MM.1S (cell line): ENCODE measurements around the gene C1QL2.

Experiments
- DNase-seq: peaks from one replicate; pipeline ENCODE4 v3.0.0-alpha.2; 2015
- H2AFZ ChIP-seq: fragments of 300-600 bp; sonication (generic); 2 replicates; pipeline ENCODE4 v1.6.0; 2016; ENCODE audit warnings: antibody characterized with exemption, low read length
- H3F3A ChIP-seq: fragments of 300-600 bp; sonication (generic); 2 replicates; pipeline ENCODE4 v1.6.1; 2016; ENCODE audit warnings: mild to moderate bottlenecking, antibody characterized with exemption, low read length, moderate library complexity, mixed read lengths; ENCODE audit not compliant: insufficient read depth
- H3K27ac ChIP-seq: fragments of 300-600 bp; sonication (generic); 2 replicates; pipeline ENCODE4 v1.5.1; 2016; ENCODE audit warnings: mild to moderate bottlenecking, low read length
- H3K27me3 ChIP-seq: fragments of 300-600 bp; sonication (generic); replicated peaks from 2 replicates; pipeline ENCODE4 v1.6.0; 2016; ENCODE audit warnings: low read length; ENCODE audit not compliant: insufficient read depth
- H3K36me3 ChIP-seq: fragments of 300-600 bp; sonication (generic); replicated peaks from 2 replicates; pipeline ENCODE4 v1.6.1; 2016; ENCODE audit warnings: mild to moderate bottlenecking, low read length, mixed read lengths; ENCODE audit not compliant: insufficient read depth
- H3K4me1 ChIP-seq: fragments of 300-600 bp; sonication (generic); 2 replicates; pipeline ENCODE4 v1.6.1; 2016; ENCODE audit warnings: low read length, mixed read lengths
- H3K4me2 ChIP-seq: fragments of 300-600 bp; sonication (generic); 2 replicates; pipeline ENCODE4 v1.6.0; 2016; ENCODE audit warnings: low read depth, low read length
- H3K4me3 ChIP-seq: fragments of 300-600 bp; sonication (generic); 2 replicates; pipeline ENCODE4 v1.5.1; 2016; ENCODE audit warnings: low read length, mixed read lengths
- H3K79me2 ChIP-seq: fragments of 300-600 bp; sonication (generic); 2 replicates; pipeline ENCODE4 v1.6.1; 2016; ENCODE audit warnings: mixed run types, low read length, mixed read lengths
- H3K9ac ChIP-seq: fragments of 300-600 bp; sonication (generic); 2 replicates; pipeline ENCODE4 v1.6.1; 2016; ENCODE audit warnings: low read length, mixed read lengths
- H3K9me2 ChIP-seq: fragments of 300-600 bp; sonication (generic); replicated peaks from 2 replicates; pipeline ENCODE4 v1.6.1; 2016; ENCODE audit warnings: mild to moderate bottlenecking, low read length, mixed read lengths; ENCODE audit not compliant: insufficient read depth
- H3K9me3 ChIP-seq: fragments of 300-600 bp; sonication (generic); replicated peaks from 2 replicates; pipeline ENCODE4 v1.6.1; 2016; ENCODE audit warnings: mild to moderate bottlenecking, low read length, mixed read lengths; ENCODE audit not compliant: insufficient read depth
- H4K20me1 ChIP-seq: fragments of 300-600 bp; sonication (generic); 2 replicates; pipeline ENCODE4 v1.6.1; 2016; ENCODE audit warnings: mild to moderate bottlenecking, low read length, moderate library complexity, mixed read lengths; ENCODE audit not compliant: insufficient read depth
- EZH2 ChIP-seq: fragments of 300-600 bp; sonication (generic); optimal IDR thresholded peaks from 2 replicates; pipeline ENCODE3; 2017; ENCODE audit warnings: low read depth, mild to moderate bottlenecking, antibody characterized with exemption, low read length, mixed read lengths
- EZH2phosphoT487 ChIP-seq: fragments of 300-600 bp; sonication (generic); IDR thresholded peaks from 2 replicates; pipeline ENCODE4 v1.6.1; 2018; ENCODE audit warnings: antibody characterized with exemption, low read length
- TF ChIP-seq, protein P1 (sequence below): fragments of 300-600 bp; sonication (generic); IDR thresholded peaks from 2 replicates; pipeline ENCODE4 v1.5.1; 2016; ENCODE audit warnings: antibody characterized with exemption, low read length, mixed read lengths

C1QL2 gene

DNA sequence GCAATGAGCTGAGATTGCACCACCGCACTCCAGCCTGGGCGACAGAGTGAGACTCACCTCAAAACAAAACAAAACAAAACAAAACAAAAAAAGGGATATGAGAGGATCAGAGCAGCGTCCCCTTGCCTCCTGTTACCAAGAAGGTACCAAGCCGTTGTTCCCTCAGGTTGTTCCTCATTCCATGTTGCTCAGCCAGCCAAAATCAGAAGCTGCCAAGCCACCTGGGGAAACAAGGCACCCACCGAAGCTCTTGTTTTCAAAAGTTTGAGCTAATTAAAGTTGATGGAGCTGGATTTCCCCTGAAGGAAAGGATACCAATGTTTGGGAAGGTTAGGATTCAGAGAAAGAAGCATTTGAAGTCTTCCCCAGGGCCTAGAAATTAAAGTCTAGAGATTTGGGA lies 43.3 kb upstream of the C1QL2 start:
- H3K36me3 ChIP-seq: no peaks in the 10 kb centered on the region
- H3K79me2 ChIP-seq: no peaks in the 10 kb centered on the region
- H3K4me2 ChIP-seq: no peak overlapping the region
- H3K27ac ChIP-seq: no peak overlapping the region
- H3K9ac ChIP-seq: no peak overlapping the region
- no peaks in the 10 kb centered on the region for H3K9me3 ChIP-seq
- no peak overlapping the region for H3K4me3 ChIP-seq
- no peak overlapping the region for H2AFZ ChIP-seq
- no peaks in the 10 kb centered on the region for H3K27me3 ChIP-seq
- H3K4me1 ChIP-seq: no peaks in the 10 kb centered on the region
- H4K20me1 ChIP-seq: no peaks in the 10 kb centered on the region
- no peak for DNase-seq
- TF ChIP-seq, protein P1, sequence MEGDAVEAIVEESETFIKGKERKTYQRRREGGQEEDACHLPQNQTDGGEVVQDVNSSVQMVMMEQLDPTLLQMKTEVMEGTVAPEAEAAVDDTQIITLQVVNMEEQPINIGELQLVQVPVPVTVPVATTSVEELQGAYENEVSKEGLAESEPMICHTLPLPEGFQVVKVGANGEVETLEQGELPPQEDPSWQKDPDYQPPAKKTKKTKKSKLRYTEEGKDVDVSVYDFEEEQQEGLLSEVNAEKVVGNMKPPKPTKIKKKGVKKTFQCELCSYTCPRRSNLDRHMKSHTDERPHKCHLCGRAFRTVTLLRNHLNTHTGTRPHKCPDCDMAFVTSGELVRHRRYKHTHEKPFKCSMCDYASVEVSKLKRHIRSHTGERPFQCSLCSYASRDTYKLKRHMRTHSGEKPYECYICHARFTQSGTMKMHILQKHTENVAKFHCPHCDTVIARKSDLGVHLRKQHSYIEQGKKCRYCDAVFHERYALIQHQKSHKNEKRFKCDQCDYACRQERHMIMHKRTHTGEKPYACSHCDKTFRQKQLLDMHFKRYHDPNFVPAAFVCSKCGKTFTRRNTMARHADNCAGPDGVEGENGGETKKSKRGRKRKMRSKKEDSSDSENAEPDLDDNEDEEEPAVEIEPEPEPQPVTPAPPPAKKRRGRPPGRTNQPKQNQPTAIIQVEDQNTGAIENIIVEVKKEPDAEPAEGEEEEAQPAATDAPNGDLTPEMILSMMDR: no peak
- TF ChIP-seq EZH2: no peak
- no peak for TF ChIP-seq EZH2phosphoT487
- H3F3A ChIP-seq: no peaks in the 10 kb centered on the region
- no peaks in the 10 kb centered on the region for H3K9me2 ChIP-seq

DNA sequence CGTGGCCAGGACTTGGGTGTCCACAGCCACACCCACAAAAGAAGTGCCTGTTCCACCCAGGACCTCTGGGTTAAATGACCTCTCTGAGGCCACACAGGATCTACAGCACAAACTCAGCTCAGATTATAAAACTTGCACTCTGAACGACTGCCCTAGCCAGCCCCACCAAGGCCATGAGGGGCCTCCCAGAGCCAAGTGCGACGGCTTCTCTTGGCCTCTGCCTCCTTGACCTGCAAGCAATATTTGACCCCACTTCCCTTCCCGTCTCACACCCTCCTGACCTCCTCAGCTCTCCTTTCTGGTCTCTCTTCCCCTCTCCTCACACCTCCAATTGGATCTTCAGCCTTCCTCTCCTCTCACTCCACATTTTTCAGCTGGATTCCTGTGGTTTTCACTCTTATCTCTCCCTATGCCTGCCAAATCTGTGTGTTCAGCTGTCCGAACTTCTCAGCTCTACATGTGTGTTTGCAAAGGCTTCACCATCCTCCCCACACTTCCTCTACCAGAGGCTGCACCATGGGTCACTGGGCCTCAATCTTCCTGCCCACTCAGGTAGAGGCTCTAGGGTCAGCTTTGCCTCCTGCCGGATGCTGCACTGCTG lies 39.8 kb upstream of the C1QL2 start:
- DNase-seq: no peak
- Histone ChIP-seq H3F3A (no peaks in the 10 kb centered on the region), H3K4me1 (no peaks in the 10 kb centered on the region), H3K79me2 (no peaks in the 10 kb centered on the region), H3K9me3 (no peaks in the 10 kb centered on the region), H3K4me2 (no peak overlapping the region), H2AFZ (no peak overlapping the region), H3K9me2 (no peaks in the 10 kb centered on the region), H4K20me1 (no peaks in the 10 kb centered on the region), H3K27ac (no peak overlapping the region), H3K36me3 (no peaks in the 10 kb centered on the region), H3K27me3 (no peaks in the 10 kb centered on the region), H3K9ac (no peak overlapping the region), H3K4me3 (no peak overlapping the region)
- TF ChIP-seq EZH2phosphoT487 (no peak), EZH2 (no peak)
- TF ChIP-seq, protein P1: no peak

GRCh38 chr2:119197529-119198239 lies 39.1 kb upstream of the C1QL2 start:
- Histone ChIP-seq H3K9me3 (no peaks in the 10 kb centered on the region), H3K9ac (no peak overlapping the region), H3K79me2 (no peaks in the 10 kb centered on the region), H3K4me2 (no peak overlapping the region), H2AFZ (no peak overlapping the region), H3K36me3 (no peaks in the 10 kb centered on the region), H3K27ac (no peak overlapping the region), H3K4me3 (no peak overlapping the region), H4K20me1 (no peaks in the 10 kb centered on the region), H3K27me3 (no peaks in the 10 kb centered on the region), H3F3A (no peaks in the 10 kb centered on the region), H3K9me2 (no peaks in the 10 kb centered on the region), H3K4me1 (no peaks in the 10 kb centered on the region)
- no peak for DNase-seq
- no peak for TF ChIP-seq EZH2phosphoT487
- TF ChIP-seq EZH2: no peak

DNA sequence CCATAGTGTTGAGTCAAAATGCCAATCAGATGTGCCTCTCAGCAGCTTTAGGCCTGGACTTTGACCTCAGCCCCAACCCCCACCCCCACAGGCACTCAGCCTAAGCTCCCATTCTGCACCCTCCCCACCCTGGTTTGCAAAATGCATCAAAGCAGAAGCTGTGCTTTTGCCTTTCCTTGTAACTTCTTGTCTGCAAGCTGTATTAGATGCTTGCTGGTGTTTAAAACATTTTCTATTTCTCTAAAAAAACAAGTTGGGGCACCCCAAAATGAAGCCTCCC lies 38.5 kb upstream of the C1QL2 start:
- TF ChIP-seq EZH2phosphoT487 (no peak), EZH2 (no peak)
- TF ChIP-seq, protein P1: no peak
- no peaks in the 10 kb centered on the region for H3K4me1 ChIP-seq
- H3K4me2 ChIP-seq: no peak overlapping the region
- H3K36me3 ChIP-seq: no peaks in the 10 kb centered on the region
- no peak overlapping the region for H3K27ac ChIP-seq
- no peaks in the 10 kb centered on the region for H3K9me2 ChIP-seq
- H3K79me2 ChIP-seq: no peaks in the 10 kb centered on the region
- no peak overlapping the region for H3K4me3 ChIP-seq
- H2AFZ ChIP-seq: no peak overlapping the region
- no peaks in the 10 kb centered on the region for H3K27me3 ChIP-seq
- no peak for DNase-seq
- H3K9me3 ChIP-seq: no peaks in the 10 kb centered on the region
- no peaks in the 10 kb centered on the region for H3F3A ChIP-seq
- H4K20me1 ChIP-seq: no peaks in the 10 kb centered on the region
- H3K9ac ChIP-seq: no peak overlapping the region
